NCI-H345 treated with DMSO at 0.1 percent for 48 hours (cell line): ENCODE results near the gene BUD31.
"Not testable (repeated sequence)": the region's sequence is repeated elsewhere in the genome, so short reads cannot be mapped to it uniquely, and the experiment has no call there.

Experiments
- DNase-seq: peaks from one replicate; lab custom pipeline; 2025; ENCODE audit not compliant: unreplicated experiment; lab: John Stamatoyannopoulos, UW

The BUD31 gene

DNA sequence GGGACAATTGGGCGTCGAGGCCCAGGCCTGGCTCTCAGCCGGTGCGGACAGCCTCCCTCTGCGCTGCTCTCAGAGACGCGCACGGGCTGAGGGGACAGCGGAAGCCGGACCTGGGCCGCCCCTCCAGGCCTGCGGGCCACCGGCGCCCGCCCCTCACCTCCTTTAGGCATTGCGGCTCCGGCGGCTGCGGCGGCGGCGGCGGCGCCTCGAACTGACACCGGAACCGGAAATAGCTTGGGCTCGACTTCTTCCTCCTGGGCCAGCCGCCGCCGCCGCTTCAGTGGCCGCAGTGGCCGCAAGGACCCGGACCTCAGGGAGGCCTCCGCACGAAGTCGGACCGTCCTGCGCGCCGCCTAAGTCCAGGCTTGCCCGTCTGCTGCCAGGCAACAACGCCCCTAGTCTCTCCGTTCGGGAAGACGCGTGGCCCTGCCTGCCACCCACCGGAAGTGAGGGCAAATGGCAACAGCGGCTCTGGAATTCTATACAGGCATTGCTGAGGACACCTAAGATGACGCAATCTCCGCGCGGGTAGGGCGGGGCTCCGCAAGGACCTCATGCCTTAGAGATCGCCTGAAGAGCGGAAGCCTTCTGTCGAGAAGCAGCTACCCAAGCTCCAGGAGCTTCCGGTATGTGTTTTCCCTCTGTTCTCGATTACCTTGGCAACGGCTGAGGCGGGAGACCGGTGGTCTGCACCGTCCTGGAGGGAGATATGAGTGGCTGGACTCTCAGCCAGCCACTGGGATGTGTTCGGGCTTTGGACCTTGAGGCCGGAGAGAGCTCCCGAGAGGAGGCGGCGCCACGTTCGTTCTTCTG lies at the start of gene BUD31, which contains the start of gene PDAP1:
BUD31 (plus strand) TSS at position 591 of the 813 bp plus-strand sequence. CDS start 2,124 bp downstream, outside the sequence.
PDAP1 (minus strand) TSS at position 219 of the 813 bp plus-strand sequence; CDS start at position 170, 49 bp downstream.
- peak; percentile 76 for DNase-seq

DNA sequence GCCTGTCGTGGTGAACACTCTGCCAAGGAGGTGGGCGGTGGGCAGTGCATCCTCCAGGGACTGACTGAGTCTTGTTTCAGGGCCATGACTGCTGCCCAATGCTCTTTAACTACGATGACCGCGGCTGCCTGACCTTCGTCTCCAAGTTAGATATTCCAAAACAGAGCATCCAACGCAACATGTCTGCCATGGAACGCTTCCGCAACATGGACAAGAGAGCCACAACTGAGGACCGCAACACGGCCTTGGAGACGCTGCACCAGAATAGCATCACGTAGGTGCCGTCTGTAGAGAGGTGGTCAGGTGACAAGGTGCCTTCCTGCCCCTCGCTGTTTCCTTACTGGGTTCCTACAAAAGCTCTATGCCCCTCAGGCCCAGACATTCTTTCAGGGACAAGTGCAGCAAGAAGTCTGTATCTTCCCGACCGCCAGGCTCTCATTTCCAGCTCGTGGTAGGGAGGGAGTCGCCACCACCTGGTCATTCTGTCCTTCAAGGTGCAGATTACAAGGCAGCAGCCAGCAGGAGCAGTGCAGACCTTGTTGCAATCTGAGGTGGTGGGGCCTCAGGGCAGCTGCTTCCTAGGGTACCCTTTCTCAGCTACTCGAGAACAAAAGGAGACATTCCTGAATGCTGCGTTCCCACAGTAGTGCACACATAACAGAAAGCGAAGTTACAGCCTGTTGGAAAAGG lies 49.2 kb upstream of the BUD31 start:
- no peak for DNase-seq

DNA sequence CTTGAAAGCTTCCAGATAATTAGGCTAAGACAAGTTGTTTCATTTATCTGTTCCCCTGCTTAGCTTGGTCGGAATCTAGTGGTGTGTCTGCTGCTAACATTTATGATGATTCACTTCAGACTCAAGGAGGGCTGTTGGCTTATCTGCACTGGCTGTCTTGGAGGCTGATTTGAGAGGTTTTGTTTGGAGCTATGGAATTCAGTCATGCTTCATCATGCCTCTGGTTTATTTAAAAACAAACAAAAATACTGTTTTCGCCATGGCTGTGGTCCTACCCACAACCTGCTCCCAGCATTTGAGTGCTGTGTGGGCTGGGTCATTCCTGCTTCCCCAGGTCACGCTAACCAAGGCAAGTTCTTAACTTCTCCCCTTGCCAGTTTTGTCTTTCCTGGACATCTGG lies 46.0 kb upstream of the BUD31 start:
- no peak for DNase-seq

DNA sequence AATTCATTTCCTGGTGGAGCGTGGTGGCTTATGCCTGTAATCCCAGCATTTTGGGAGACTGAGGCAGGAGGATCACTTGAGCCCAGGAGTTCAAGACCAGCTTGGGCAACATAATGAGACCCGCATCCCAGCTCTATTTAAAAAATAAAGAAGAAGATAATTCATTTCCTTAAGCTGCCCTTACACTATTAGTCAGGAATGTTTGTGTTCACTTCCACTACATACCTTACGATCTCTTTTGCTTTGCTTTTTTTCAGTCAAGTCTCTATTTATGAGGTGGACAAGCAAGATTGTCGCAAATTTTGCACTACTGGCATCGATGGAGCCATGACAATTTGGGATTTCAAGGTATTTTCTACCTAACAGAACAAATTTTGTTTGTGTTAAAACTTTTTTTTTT lies 45.5 kb upstream of the BUD31 start:
- DNase-seq: no peak

DNA sequence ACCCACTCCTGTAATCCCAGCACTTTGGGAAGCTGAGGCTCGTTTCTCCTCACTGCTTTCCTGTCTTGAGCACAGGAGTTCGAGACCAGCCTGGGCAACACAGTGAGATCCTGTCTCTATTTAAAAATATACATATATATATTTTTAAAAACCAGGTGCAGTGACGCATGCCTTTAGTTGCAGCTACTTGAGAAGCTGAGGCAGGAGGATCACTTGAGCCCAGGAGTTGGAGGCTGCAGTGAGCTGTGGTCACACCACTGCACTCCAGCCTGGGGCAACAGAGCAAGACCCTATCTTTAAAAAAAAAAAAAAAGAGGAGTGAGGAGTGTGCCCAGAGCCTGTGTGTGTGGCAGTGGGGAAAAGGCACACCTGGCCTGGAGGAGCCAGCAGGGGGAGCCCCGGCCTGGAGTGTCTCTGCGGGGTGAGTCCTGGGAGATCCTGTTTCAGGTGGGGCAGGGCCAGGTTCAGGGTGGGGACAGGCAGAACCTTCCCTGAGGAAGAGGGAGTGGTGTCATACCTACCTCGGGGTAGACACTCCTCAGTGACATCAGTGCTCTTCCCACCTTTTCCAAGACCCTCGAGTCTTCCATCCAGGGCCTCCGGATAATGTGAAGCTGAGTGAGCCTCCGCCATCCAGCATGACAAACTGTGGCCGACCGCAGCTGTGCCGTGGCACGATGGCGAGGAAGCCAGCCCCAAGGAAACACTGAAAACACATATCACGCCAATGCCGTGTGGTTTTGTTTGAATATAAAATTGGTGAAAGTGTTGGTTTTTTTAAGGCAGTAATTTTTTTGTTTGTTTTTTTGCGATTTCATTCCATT lies 43.2 kb upstream of the BUD31 start:
- DNase-seq: no peak

DNA sequence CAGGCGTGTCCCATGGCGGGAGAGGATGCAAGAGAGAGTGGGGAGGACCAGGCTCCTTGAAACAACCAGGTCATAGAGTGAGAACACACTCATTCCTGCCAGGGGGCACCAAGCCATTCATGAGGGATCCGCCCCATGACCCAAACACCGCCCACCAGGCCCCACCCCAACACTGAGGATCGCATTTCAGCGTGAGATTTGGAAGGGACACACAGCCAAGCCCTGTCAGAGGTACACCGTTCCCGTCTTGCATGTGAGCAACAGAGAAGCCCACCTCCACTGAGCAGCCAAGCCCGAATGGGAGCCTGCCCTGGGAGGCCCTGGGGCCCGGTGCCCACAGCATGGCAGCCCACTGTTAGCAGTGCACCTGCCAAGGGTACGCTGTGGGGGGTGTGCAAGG lies 42.1 kb upstream of the BUD31 start:
- no peak for DNase-seq

DNA sequence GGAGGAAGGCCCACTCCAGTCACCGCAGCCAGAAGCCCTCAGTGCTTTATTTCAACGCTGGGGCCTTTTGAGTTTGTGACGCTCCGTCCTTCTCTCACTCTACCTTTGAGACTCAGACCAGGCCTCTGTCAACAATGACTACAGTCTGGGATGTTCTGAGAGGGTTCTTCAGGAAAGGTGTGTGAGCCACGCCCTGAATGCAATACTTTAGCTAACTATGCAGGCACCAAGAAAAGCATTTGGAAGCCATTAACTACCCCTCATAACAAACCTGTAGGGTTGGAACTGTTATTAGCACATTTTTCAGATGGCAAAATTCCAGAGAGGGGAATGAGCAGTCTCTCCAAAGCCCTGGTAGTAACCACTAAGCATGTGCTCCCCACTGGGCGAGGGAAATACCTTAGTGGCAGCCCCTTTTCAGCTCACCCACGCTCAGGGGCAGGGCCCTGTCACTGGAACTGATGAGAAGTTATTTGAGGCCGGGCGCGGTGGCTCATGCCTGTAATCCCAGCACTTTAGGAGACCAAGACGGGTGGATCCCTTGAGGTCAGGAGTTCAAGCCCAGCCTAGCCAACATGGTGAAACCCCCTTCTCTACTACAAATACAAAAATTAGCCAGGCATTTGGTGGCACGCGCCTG lies 39.9 kb upstream of the BUD31 start:
- no peak for DNase-seq

DNA sequence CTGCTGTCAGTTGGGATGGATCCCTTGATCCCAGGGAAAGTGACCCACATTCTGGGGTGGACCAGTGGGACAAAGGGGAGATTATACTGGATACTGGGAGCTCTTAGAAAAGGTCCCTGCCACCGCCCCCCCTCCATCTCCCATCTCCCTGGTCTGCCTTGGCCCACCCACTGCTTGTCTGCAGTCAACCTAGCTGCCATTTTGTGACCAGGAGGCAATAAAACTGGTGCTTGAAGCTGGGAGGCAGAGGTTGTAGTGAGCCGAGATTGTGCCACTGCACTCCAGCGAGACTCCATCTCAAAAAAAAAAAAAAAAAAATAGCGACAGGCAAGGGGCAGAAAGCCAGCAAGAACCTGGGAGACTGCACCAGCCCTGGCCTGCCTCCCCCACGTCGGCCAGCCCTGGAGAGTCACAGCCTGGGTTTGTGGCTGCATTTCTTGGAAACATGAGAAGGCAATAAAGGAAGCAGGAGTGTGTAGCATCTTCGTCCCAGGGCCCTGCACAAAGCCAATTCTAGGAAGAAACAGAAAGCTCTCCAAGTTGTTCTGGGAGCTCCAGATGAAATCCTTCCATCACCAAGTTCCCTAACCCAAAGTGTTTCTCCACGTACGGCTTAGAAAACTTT lies 38.9 kb upstream of the BUD31 start:
- no peak for DNase-seq

DNA sequence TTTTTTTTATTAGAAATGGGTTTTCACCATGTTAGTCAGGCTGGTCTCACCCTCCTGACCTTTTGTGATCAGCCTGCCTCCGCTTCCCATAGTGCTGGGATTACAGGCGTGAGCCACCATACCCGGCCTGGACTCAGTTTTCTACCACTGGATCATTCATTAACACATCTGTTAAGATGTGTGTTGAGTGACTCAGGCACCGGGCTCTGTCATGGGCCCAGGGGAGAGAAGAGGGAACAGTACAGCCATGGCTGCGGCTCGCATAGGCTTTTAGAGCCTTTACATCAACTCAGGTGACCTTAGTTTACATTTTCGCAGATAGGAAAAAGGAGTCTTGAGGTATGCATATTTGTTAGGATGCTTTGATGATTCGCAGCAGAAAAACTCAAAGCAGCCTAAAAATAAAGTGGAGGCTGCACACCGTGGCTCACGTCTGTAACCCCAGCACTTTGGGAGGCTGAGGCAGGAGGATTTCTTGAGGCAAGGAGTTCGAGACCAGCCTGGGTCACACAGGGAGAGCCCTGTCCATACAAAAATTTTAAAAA lies 37.3 kb upstream of the BUD31 start:
- no peak for DNase-seq

DNA sequence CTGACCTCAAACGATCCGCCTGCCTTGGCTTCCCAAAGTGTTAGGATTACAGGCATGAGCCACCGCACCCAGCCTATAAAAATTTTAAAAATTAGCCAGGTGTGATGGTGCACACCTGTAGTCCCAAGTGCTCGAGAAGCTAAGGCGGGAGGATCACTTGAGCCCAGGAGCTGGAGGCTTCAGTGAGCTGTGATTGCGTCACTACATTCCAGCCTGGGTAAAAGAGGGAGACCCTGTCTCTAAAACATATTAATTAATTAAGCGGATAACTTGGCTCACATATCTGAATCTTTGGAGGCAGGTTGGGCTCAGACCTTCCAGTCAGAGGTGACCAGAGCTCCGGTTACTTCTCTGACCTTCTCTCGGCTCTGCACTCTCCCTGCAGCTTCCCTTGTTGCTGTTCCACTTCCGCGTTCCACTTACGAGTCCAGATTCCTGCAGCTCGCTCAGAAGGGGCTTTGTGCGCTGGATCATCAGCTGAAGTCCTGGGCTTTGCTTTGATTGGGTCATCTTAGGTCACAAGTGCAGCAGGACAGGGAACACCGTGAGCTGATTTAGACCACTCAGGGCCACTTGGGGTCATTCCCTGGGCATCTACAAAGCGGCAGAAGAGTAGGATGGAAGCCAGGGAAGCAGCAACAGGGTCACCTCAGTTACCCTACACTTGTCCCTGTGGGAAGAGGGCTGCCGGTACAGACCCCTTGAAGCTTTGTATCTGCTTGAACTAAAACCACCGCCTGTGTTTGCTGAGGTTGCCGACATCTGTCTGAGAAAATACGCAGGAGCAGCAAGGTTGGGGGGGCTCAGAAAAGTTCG lies 36.3 kb upstream of the BUD31 start:
- DNase-seq: no peak

DNA sequence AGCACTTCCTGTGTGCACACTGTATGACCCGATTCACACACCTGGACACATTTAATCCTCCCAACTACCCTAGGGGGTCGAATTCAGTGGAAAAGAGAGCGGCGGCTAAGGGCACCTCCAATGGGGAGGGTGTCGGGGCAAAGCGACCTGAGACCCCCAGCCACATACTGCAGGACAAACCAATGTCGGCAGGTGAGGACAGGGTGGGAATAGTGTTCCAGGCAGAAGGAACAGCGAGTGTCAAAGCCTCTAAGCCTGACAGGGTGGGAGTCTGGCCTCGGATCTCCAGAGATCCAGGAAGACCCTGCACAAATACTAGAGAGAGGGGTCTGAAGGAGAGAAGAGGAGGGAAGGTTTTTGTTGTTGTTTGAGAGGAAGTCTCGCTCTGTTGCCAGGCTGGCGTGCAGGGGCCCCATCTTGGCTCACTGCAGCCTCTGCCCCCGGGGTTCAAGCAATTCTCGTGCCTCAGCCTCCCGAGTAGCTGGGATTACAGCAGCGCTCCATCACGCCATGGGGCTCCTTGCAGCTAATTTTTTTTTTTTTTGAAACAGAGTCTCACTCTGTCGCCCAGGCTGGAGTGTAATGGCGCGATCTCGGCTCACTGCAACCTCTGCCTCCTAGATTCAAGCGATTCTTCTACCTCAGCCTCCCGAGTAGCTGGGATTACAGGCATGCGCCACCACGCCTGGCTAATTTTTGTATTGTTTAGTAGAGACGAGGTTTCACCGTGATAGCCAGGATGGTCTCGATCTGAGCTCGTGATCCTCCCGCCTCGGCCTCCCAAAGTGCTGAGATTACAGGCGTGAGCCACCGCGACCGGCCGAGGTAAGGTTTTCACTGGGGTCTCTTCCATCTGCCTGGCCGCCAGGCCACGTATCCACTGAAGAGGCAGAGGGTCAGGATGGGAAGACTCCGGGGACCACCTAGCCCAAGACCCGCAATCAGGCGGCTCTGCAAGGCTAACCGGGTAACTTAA lies 35.4 kb upstream of the BUD31 start:
- DNase-seq: no peak

DNA sequence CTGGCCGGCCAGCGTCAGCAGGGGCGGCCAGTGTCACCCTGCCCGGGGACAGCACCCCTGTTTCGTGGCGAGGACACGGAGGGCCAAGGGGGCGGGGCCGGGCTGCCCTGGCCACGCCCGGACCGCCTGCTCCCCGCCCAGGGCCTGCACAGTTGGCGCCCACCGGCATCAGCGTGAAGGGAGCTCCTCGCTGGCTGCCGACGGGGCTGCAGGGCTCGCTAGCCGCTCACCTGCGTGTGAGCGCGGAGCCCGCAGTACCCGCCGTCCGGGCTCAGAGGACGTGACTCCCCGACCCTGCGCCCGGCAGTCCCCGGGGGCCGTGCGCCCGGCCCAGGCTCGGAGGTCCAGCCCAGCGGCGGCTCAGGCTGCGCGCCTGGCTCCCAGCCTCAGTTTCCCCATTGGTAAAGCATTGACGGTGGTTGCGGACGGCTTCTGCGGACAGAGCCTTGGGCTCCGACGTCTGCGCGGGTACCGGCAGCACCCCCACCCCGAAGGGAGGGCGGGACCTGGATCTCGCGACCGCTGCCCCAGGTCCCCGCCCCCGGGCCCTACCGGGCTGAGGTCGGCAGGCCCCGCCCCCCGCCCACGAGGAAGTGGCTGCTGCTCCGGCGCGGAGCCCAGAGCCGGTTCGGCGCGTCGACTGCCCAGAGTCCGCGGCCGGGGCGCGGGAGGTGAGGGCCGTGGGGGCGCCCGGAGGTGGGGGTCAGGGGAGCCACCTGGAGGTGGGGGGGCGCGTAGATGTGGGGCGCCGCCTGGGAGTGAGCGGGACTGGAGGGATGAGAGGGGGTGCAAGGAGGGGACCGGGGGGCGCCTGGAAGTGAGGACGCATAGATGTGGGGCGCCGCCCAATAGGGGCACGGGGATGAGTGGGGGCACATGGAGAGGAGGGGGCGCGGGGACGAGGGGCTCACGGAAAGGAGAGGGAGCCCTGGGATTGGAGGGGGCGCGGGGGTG lies 34.4 kb upstream of the BUD31 start, which contains the start of gene ARPC1B:
ARPC1B (plus strand) TSS at position 620 of the 954 bp plus-strand sequence. CDS start 10,985 bp downstream, outside the sequence.
- DNase-seq: peak; percentile 33

DNA sequence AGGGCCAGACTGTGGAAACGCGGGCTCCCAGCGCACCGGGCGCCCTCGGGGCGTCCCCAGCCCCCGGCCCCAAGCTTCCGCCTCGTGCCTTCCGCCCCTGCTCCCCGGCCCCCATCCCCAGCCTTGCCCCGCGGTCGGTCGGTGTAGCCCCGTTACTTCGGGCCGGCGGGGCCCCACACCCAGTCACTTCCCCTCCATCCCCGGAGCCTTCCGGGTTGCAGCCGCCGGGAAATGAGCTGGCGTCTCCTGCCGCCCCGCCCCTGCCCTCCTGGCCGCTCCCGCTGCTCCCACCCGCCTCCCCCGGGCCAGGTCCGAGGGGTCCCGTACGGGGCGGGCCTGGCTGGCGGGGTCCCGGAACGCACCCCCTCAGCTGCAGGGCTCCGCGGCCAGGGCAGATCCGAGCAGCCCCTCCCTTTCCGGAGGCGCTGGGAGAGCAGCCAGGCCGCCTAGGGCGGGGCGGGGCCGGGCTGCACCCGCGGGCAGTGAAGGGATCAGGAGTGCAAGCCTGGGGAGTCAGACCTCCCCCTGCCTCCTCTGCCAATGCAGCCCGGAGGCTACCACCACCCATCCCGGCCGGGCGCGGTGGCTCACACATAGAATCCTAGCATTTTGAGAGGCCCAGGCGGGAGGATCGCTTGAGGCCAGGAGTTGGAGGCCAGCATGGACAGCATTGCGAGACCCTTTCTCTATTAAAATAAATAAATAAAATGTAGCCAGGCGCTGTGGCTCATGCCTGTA lies 33.5 kb upstream of the BUD31 start:
- DNase-seq: peak; percentile 23

DNA sequence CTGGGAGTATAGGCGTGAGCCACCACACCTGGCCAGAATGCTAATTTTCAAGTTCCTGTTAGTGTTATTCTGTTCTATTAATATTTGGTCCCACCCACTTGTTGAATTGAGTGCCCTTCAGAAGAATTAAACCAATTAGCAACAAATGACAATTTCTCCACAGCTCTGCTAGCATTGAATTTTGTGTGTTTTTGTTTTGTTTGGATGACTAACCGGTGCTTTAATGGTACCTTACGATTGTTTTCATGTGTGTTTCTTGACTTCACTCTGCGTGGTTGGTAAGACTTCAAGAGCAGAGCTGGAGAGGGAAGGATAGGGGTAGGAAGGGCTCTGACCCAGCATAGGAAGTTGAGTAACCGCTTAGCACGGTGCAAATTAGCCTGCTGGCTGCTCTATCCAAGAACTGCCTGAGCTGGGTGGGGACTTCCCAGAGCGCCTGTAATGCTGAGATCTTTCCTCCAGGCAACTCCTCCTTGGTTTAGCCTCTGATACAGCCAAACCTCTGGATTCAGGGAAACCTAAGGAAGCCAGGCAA lies 29.7 kb upstream of the BUD31 start:
- no peak for DNase-seq

DNA sequence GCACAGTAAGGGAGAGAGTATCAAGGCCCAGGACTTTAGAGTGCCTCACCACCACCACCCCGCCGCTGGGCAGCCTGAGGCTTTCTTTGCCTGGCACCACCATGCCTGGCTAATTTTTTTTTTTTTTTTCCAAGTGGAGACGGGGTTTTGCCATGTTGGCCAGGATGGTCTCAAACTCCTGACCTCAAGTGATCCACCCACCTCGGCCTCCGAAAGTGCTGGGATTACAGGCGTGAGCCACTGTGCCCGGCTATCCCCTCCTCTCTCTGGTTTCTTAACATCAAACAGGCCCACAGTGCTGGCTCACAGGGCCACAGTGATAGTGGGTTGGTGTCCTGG lies 29.1 kb upstream of the BUD31 start:
- not testable (repeated sequence) for DNase-seq
